ENCODE measurements around the gene THYN1. TPM values are rescaled to one million over a fixed set of nuclear protein-coding genes. Genes with fewer than 3 reads are reported as not detected.
A peak's percentile ranks its signal among the peaks of the same experiment; 100 is the strongest.

Gene THYN1
- total RNA-seq, 4 donors from 2014 or later, result 31.7 to 62.8 (median 42.6) TPM

DNA sequence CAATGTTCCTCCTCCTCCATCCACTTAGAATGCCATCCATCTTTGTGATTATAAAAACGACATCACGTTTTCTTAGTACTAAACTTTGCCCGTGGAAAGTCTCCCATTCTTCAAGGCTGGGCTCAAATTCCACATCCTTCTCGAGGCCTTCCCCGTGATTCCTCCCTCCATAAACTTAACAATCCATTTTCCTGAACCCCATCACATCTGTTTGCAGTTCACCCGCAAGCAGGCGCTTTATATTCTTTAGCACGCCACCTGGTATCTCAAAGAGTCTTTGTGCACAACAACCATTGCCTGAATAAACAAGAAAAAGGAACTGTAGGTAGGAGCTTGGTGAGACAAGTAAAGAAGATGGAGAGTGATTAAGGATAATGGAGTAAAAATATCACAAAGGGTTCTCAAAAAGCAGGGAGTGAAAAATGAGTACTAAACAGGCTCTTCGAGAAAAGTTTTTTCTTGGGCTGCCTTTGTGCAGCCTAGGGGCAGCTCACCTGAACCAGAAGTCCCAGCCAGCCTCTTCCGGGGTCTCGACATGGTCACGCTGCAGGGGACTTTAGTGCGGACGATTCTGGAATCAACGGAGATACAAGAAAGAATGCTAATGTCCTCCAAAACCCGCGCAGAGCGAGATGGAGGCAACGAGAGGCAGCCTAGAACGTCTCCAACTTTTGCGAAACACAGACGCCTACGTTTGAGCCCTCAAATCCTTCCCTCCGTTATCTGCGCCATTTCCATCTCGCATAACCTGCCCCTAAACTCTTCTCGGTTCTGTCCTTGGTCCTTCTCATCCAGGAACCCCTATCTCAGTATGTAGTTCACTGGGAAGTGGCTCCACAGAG lies 585 bp downstream of the THYN1 start:
- TF ChIP-seq, protein P1, sequence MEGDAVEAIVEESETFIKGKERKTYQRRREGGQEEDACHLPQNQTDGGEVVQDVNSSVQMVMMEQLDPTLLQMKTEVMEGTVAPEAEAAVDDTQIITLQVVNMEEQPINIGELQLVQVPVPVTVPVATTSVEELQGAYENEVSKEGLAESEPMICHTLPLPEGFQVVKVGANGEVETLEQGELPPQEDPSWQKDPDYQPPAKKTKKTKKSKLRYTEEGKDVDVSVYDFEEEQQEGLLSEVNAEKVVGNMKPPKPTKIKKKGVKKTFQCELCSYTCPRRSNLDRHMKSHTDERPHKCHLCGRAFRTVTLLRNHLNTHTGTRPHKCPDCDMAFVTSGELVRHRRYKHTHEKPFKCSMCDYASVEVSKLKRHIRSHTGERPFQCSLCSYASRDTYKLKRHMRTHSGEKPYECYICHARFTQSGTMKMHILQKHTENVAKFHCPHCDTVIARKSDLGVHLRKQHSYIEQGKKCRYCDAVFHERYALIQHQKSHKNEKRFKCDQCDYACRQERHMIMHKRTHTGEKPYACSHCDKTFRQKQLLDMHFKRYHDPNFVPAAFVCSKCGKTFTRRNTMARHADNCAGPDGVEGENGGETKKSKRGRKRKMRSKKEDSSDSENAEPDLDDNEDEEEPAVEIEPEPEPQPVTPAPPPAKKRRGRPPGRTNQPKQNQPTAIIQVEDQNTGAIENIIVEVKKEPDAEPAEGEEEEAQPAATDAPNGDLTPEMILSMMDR (IDR thresholded peaks at IDR 0.05), result no peak
- no peak for TF ChIP-seq POLR2AphosphoS5 (IDR thresholded peaks at IDR 0.05)
- TF ChIP-seq POLR2A (IDR thresholded peaks at IDR 0.05), result no peak
- no peak for TF ChIP-seq EP300 (IDR thresholded peaks at IDR 0.05)
- Histone ChIP-seq H3K9me3 (no peaks in the 10 kb centered on the region), H3K4me1 (peaks cover 30% of the 10 kb centered on the region), H3K4me3 (peak overlapping the region; percentile 90), H3K27ac (peak overlapping the region; percentile 74), H3K27me3 (no peaks in the 10 kb centered on the region), H3K36me3 (peaks cover 35% of the 10 kb centered on the region)
- DNase-seq (ENCODE audit: low spot score in 2 of 2), result no peak
- WGBS, result 5% methylated on average over 27 of the region's 27 CpGs

DNA sequence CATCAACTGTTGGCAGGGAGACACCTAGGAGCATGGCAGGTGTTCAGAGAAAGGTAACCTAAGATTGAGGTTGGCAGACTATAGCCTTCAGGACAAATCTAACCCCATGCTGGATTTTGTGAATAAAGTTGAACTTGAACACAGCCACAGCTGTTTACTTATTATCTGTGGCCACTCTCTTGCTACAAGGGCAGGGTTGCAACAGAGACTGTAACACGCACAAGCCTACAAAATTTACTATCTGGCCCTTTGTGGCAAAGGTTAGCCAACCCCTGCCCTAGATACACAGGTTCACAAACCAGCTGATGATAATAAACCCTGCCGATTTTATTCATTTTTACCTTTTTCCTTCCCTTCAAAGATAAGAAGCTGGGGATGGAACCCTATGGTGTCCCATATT lies 2.5 kb downstream of the THYN1 start:
- H3K27ac ChIP-seq, result no peak overlapping the region
- peaks cover 30% of the 10 kb centered on the region for H3K4me1 ChIP-seq
- WGBS, result 95% methylated on average over 2 of the region's 2 CpGs
- no peak for DNase-seq (ENCODE audit: low spot score in 2 of 2)
- no peaks in the 10 kb centered on the region for H3K9me3 ChIP-seq
- peaks cover 47% of the 10 kb centered on the region for H3K36me3 ChIP-seq
- H3K27me3 ChIP-seq, result no peaks in the 10 kb centered on the region
- TF ChIP-seq, protein P1 (IDR thresholded peaks at IDR 0.05), result no peak
- H3K4me3 ChIP-seq, result no peak overlapping the region

DNA sequence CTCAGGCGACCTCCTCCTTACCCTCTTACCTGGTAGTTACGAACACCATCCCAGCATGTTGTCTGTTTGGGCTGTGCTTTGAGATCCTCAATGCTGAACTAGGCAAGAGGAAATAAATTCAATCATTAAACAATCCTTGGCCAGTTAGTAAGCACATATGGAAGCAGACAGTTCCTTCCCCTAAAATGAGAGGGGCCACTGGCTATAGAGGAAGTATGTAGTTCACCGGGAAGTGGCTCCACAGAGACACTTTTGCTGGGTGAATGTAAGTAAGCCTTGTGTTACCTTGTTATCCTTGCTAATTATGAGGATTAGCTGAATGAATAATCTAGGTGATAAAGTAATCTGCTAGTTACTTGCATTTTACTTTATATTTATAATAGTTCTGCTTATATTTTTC lies 2.9 kb downstream of the THYN1 start:
- H3K27me3 ChIP-seq, result no peaks in the 10 kb centered on the region
- H3K9me3 ChIP-seq, result no peaks in the 10 kb centered on the region
- TF ChIP-seq EP300 (IDR thresholded peaks at IDR 0.05), result no peak
- TF ChIP-seq, protein P1 (IDR thresholded peaks at IDR 0.05), result no peak
- no peak for TF ChIP-seq POLR2A (IDR thresholded peaks at IDR 0.05)
- TF ChIP-seq POLR2AphosphoS5 (IDR thresholded peaks at IDR 0.05), result no peak
- H3K36me3 ChIP-seq, result peaks cover 52% of the 10 kb centered on the region
- H3K4me1 ChIP-seq, result peaks cover 29% of the 10 kb centered on the region
- H3K4me3 ChIP-seq, result no peak overlapping the region
- DNase-seq (ENCODE audit: low spot score in 2 of 2), result no peak
- H3K27ac ChIP-seq, result no peak overlapping the region
- WGBS, result 86% methylated on average over 3 of the region's 3 CpGs

DNA sequence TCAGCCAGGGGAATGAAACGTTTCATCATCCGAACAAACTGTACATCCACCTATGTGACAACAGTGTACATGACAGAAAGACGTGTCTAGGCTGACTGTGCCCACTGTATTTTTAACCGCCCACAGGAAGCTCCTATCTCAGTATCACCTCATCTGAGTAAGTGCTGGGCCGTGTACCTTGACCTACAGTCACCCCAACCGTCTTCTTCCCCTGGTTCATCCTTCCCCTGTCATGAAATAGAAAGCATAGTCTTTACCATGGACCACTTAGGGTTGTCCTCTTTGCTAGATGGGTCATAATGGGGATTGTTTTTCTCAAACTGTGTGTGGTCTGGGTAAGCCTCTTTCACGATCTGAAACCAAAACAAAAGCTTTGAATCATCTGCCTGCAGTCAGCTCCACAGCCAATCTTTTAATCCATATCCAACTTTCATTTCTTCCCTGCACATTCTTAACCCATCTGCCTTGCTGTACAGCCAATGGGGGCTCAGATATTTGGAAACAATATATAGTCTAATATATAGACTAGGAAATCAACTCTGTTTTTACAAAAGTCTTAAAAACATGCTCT lies 4.2 kb downstream of the THYN1 start:
- Histone ChIP-seq H3K9me3 (no peaks in the 10 kb centered on the region), H3K36me3 (peaks cover 64% of the 10 kb centered on the region), H3K4me1 (peaks cover 18% of the 10 kb centered on the region), H3K27ac (no peak overlapping the region), H3K27me3 (no peaks in the 10 kb centered on the region), H3K4me3 (no peak overlapping the region)
- TF ChIP-seq EP300 (IDR thresholded peaks at IDR 0.05), result no peak
- no peak for TF ChIP-seq POLR2A (IDR thresholded peaks at IDR 0.05)
- TF ChIP-seq, protein P1 (IDR thresholded peaks at IDR 0.05), result no peak
- TF ChIP-seq POLR2AphosphoS5 (IDR thresholded peaks at IDR 0.05), result no peak
- 65% methylated on average over 7 of the region's 7 CpGs for WGBS
- no peak for DNase-seq (ENCODE audit: low spot score in 2 of 2)

DNA sequence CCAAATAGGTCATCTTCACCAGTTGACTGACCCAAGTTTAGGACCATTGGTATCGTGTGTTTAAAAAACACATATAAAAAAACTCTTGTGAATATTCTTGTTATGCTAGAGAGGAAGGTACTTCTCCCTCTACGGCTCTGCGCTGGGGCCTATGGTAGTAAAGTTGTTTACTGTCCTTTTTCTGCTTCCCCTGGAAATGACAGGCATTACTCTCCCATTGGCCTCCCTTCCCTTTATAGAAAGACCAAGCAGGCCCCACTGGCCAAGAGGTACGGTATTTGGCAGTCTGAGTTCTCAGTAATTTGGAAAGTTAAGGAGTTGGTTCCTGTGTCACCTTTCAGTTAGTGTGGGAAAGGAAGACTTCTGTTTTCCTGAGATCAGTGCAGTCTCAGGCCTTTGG lies 6.5 kb downstream of the THYN1 start:
- TF ChIP-seq, protein P1 (IDR thresholded peaks at IDR 0.05), result no peak
- no peaks in the 10 kb centered on the region for H3K9me3 ChIP-seq
- WGBS, result 84% methylated on average over 4 of the region's 4 CpGs
- H3K4me1 ChIP-seq, result peaks cover 5% of the 10 kb centered on the region
- peaks cover 87% of the 10 kb centered on the region for H3K36me3 ChIP-seq
- no peaks in the 10 kb centered on the region for H3K27me3 ChIP-seq
- DNase-seq (ENCODE audit: low spot score in 2 of 2), result no peak
- no peak overlapping the region for H3K4me3 ChIP-seq
- H3K27ac ChIP-seq, result no peak overlapping the region

All from suprapubic skin (tissue), 4 donors.